Measurements from ENCODE around the gene KCNG4.
"Not testable (repeated sequence)": the region's sequence is repeated elsewhere in the genome, so short reads cannot be mapped to it uniquely, and the experiment has no call there.

GRCh38 chr16:84204551-84204950 lies 35.3 kb downstream of the KCNG4 start:
- not testable (repeated sequence) for TF ChIP-seq CTCF, EP300, POLR2A (IDR thresholded peaks at IDR 0.05)

All from ovary (tissue), 3 donors.